ENCODE measurements around the gene IL11RA.

IL11RA gene

DNA sequence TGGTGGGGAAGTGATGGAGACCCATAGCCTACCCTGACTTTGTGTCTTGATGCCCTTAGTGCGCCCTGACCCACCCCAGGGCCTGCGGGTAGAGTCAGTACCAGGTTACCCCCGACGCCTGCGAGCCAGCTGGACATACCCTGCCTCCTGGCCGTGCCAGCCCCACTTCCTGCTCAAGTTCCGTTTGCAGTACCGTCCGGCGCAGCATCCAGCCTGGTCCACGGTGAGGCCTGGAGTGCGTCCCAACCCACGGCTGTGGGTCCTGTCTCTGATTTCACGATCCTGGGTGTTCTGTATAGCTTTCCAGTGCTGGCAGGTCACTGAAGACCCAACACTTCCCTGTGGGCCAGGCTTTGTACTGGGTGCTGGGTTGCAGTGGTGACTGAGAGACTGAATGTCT, 6.5 kb downstream of the IL11RA start:
- TF ChIP-seq, protein P1, sequence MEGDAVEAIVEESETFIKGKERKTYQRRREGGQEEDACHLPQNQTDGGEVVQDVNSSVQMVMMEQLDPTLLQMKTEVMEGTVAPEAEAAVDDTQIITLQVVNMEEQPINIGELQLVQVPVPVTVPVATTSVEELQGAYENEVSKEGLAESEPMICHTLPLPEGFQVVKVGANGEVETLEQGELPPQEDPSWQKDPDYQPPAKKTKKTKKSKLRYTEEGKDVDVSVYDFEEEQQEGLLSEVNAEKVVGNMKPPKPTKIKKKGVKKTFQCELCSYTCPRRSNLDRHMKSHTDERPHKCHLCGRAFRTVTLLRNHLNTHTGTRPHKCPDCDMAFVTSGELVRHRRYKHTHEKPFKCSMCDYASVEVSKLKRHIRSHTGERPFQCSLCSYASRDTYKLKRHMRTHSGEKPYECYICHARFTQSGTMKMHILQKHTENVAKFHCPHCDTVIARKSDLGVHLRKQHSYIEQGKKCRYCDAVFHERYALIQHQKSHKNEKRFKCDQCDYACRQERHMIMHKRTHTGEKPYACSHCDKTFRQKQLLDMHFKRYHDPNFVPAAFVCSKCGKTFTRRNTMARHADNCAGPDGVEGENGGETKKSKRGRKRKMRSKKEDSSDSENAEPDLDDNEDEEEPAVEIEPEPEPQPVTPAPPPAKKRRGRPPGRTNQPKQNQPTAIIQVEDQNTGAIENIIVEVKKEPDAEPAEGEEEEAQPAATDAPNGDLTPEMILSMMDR (IDR thresholded peaks at IDR 0.05; ENCODE audit: extremely low read depth, missing control alignments), result no peak

DNA sequence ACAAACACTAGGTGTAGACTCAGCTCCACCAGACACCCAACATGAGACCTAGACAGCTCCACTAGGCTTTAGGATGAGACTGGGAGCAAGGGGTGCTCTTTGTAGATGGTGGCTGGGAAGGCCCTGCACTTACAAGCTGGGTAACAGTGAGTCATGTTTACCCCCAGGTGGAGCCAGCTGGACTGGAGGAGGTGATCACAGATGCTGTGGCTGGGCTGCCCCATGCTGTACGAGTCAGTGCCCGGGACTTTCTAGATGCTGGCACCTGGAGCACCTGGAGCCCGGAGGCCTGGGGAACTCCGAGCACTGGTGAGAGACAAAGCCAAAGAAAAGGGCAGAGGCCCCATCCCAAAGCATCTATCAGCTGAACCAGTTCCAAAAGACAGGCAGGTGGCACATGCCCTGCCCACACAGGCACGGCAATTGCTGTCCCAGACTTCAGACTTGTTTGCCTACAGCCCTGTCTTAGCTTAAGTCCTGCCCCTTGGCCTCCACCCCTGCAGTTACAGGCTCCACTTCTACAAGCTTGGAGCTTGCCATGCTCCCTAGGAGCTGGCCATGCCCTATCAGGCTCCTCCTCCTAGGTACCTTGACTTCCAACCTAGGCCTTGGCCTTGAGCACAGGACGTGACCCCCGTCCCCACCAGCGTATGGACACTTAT, 7.7 kb downstream of the IL11RA start:
- no peak for DNase-seq (ENCODE audit: low spot score)
- TF ChIP-seq, protein P1 (IDR thresholded peaks at IDR 0.05; ENCODE audit: extremely low read depth, missing control alignments), result no peak

More for the DNA sequence above, 6.5 kb downstream of the IL11RA start:
- no peak for DNase-seq (ENCODE audit: low spot score)

DNA sequence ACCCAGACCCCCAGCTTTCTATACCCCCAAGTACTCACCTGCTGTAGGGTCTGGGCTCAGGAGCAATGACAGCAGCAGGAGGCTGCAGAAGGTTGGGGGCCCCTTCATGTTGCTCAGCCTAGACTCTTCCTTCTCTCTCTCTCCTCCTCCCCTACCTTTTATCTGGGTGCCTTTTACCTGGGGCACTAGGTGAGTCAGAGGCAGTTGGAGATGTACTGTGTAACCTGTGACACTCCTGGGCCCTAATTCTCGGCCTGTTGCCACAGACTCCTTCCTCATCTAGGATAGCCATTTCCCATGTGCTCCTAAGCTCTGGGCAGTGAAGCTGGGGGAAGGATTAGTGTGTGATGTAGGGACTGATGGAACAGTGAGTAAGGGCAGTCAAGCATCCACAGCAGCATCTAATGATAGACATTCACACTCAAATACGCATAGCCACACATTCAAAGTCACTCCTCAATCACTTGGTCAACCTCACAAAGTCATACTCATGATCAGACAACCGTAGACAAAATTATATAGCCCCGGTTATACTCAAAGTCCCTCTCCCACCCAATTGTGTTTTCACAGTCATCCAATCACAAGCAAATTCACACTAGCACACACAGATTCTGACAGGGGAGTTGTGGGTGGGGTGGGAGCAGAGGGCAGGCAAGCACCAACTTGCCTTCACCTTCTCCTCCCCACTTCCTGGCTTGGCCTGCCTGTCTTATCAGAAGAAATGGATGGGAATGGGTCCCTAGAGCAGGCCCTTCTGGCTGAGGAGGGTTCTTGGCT, 10.7 kb downstream of the IL11RA start, which contains the start of gene CCL27:
Gene CCL27, minus strand, starts transcription at position 132 of the 777 bp plus-strand sequence. Its CDS starts 24 bp downstream, at position 108.
- TF ChIP-seq, protein P1 (IDR thresholded peaks at IDR 0.05; ENCODE audit: extremely low read depth, missing control alignments), result no peak
- no peak for DNase-seq (ENCODE audit: low spot score)

DNA sequence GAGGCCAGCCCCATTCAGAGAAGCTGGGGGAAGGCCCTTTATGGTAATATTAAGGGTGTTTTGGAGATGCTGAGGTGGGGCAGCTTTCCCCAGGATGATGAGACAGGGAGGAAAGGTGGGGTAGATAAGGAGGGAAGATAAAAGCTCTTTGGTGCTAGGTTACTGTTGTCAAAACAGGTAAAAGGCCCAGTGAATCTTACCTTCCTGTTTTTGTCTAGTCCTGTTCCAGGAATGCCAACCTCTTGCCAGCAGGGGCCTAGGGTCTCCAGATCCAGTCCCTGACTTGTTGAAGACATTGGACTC, 11.3 kb downstream of the IL11RA start:
- no peak for DNase-seq (ENCODE audit: low spot score)

DNA sequence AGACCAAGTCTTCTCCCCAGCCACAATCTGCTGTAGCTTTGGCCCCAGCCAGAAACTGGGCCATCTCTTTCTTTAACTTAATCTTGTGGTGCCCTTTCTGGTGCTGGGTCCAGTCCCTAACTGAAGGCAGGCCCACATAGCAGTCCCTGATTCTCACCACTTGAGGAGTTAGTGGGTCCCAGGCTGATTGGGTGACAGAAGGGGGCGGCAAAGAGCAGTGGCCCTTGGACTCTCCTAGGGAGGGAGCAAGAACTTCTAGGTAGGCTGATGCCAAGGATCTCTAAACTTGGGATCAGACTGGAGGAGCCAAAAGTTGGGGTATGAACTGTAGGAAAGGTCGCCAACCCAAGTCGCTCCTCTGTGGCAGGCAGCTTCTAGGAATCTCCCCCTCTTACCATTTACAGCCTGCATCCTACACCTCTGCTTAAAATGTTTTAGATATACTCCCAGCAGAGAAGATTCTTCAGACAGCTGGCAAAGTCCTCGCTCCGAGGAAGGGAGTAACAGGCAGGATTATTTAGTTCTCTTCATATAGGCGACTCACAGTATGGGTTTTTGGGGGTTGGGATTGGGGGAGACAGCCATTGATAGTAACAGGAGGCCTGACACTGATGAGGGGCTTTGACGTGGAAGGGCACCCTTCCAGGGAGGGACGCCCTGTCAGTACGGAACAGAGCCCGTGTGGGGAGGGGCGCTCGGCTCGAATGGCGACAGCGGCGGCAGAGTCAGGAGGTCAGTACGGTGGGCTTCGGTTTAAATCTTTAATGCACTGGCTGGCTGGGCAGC, 12.5 kb downstream of the IL11RA start:
- TF ChIP-seq, protein P1 (IDR thresholded peaks at IDR 0.05; ENCODE audit: extremely low read depth, missing control alignments), result peak; percentile 79
- DNase-seq (ENCODE audit: low spot score), result peak; percentile 79

More for the DNA sequence above, 11.3 kb downstream of the IL11RA start:
- TF ChIP-seq, protein P1 (IDR thresholded peaks at IDR 0.05; ENCODE audit: extremely low read depth, missing control alignments), result no peak

DNA sequence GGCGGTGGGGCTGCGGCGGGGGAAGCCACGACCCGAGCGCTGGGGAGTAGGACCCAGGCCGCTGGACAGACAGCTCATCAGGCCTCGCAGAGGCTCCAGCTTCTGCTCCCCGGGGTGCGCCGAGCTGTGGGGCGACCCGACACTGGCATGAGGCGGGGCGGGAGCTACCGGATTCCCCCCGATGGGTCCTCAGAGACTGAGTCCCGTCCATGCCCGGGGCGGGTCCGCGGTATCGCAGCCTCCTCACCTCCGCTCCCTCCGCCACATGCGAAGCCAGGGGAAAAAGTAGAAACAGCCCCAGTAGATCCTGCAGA, 13.0 kb downstream of the IL11RA start:
- no peak for DNase-seq (ENCODE audit: low spot score)
- TF ChIP-seq, protein P1 (IDR thresholded peaks at IDR 0.05; ENCODE audit: extremely low read depth, missing control alignments), result no peak
